Activated T-cell treated with anti-CD3 and anti-CD28 coated beads, Interleukin-2, amount 50 U/mL, for 4 hours (primary cell): ENCODE data around the gene TESMIN. TPM values are rescaled to one million over a fixed set of nuclear protein-coding genes. Genes with fewer than 3 reads are reported as not detected.

ENCODE experiments used
- ATAC-seq, 2 donors: fragments of 200-7000 bp; cut with Tn5 transposase; one replicate each; pipeline ENCODE4 v1.10.0; 2021
- DNase-seq: peaks from one replicate; pipeline ENCODE4 v3.0.0-alpha.2; 2020
- H3K27me3 Mint-ChIP-seq: one replicate; pipeline ENCODE4 v1.8.0; 2021; ENCODE audit warnings: low read depth, mixed read lengths
- H3K36me3 Mint-ChIP-seq: one replicate; pipeline ENCODE4 v1.8.0; 2022; ENCODE audit warnings: mixed read lengths; ENCODE audit not compliant: insufficient read depth
- H3K4me1 Mint-ChIP-seq: one replicate; pipeline ENCODE4 v1.8.0; 2021; ENCODE audit warnings: low read depth, mixed read lengths
- H3K4me3 Mint-ChIP-seq: one replicate; pipeline ENCODE4 v1.8.0; 2021; ENCODE audit warnings: mild to moderate bottlenecking, moderate library complexity, mixed read lengths
- H3K9me3 Mint-ChIP-seq: one replicate; pipeline ENCODE4 v1.8.0; 2021; ENCODE audit warnings: mixed read lengths
- total RNA-seq, 3 donors: library from RNA; stranded (reverse); gene quantifications; one replicate each; pipeline ENCODE4 v1.2.1, GENCODE V29; 2021

TESMIN gene
- total RNA-seq, 3 donors from 2014 or later, result 0.55 to 0.94 (median 0.65) TPM

GRCh38 chr11:68770781-68771180 is 19.5 kb upstream of the TESMIN start:
- Mint-ChIP-seq H3K9me3 (no peaks in the 10 kb centered on the region), H3K27me3 (no peaks in the 10 kb centered on the region), H3K36me3 (peaks cover 28% of the 10 kb centered on the region), H3K4me3 (no peak overlapping the region), H3K4me1 (no peaks in the 10 kb centered on the region)
- no peak for DNase-seq
- no peak for ATAC-seq

- DNase-seq (no peak), ATAC-seq (no peak)
- Mint-ChIP-seq H3K36me3 (peaks cover 19% of the 10 kb centered on the region), H3K9me3 (no peaks in the 10 kb centered on the region), H3K4me1 (no peaks in the 10 kb centered on the region), H3K27me3 (no peaks in the 10 kb centered on the region), H3K4me3 (no peak overlapping the region)
Measured at GRCh38 chr11:68767672-68768071, 16.4 kb upstream of the TESMIN start.

- DNase-seq, result no peak
- no peak overlapping the region for H3K4me3 Mint-ChIP-seq
- H3K36me3 Mint-ChIP-seq, result peaks cover 25% of the 10 kb centered on the region
Measured at GRCh38 chr11:68766786-68767185, 15.5 kb upstream of the TESMIN start.

DNA sequence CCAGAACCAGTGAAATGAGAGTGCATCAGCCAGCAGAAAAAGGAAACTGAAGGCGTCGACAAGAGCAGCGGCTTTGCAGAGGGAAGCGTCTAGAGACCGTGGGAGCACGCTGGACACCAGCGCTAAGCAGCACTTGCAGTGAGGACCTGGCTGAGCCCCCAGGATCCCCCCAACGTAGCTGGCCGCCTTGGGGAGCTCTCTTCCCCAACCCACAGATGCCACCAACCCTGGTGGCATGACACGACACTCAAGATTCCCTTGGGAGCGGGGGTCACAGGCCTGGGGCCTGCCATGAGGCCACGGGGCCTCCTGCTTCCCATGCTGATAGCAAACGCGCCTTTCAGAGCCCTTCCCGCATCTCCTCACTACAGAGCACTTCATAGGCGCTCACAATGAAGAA is 13.4 kb upstream of the TESMIN start:
- H3K4me3 Mint-ChIP-seq, result no peak overlapping the region
- H3K36me3 Mint-ChIP-seq, result peaks cover 24% of the 10 kb centered on the region
- DNase-seq (no peak), ATAC-seq (no peak)
- H3K27me3 Mint-ChIP-seq, result no peaks in the 10 kb centered on the region
- no peaks in the 10 kb centered on the region for H3K9me3 Mint-ChIP-seq
- H3K4me1 Mint-ChIP-seq, result no peaks in the 10 kb centered on the region

More at GRCh38 chr11:68766786-68767185, 15.5 kb upstream of the TESMIN start:
- ATAC-seq, result no peak
- no peaks in the 10 kb centered on the region for H3K4me1 Mint-ChIP-seq
- no peaks in the 10 kb centered on the region for H3K27me3 Mint-ChIP-seq
- no peaks in the 10 kb centered on the region for H3K9me3 Mint-ChIP-seq

DNA sequence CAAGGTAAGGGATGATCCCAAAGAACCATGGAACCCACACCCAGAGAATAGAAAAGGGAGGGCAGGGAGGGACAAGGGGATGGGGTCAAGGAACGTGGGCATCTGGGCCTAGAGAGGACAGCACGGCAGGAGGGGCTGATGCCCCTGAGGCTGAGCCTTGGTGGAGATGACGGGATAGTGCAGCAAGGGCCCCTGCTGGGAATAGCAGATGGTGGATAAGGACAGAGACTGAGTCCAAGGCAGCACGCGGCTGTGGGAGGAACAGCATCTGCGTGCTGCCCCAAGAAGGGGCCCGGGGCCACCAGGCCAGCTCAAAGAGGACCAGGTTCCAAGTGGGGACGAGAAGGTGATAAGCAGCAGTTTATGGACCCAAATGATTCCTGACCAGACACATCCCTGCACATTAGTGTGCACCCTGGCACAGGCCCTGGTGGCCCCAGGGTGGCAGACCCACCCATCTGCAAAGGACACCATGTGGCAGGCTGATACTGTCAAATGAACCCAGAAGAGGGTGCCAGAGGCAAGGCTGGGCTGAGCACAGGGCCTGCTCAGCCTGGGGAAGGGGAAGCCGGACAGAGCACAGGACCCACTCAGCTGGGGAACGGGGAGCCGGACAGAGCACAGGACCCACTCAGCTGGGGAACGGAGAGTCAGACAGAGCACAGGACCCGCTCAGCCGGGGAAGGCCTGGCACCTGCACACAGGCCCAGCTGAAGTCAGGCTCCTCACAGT is 12.8 kb upstream of the TESMIN start:
- Mint-ChIP-seq H3K36me3 (peaks cover 28% of the 10 kb centered on the region), H3K4me3 (no peak overlapping the region), H3K27me3 (no peaks in the 10 kb centered on the region), H3K9me3 (no peaks in the 10 kb centered on the region), H3K4me1 (no peaks in the 10 kb centered on the region)
- ATAC-seq, result peak in 1 of 2 donors; percentile 14
- no peak for DNase-seq

- ATAC-seq, result no peak
Measured at GRCh38 chr11:68763181-68763721, 11.9 kb upstream of the TESMIN start.

GRCh38 chr11:68762481-68762880 is 11.2 kb upstream of the TESMIN start:
- Mint-ChIP-seq H3K4me3 (no peak overlapping the region), H3K4me1 (no peaks in the 10 kb centered on the region), H3K27me3 (no peaks in the 10 kb centered on the region), H3K36me3 (peaks cover 23% of the 10 kb centered on the region), H3K9me3 (no peaks in the 10 kb centered on the region)
- DNase-seq (no peak), ATAC-seq (no peak)

More at GRCh38 chr11:68763181-68763721, 11.9 kb upstream of the TESMIN start:
- no peaks in the 10 kb centered on the region for H3K27me3 Mint-ChIP-seq
- no peak for DNase-seq
- peaks cover 23% of the 10 kb centered on the region for H3K36me3 Mint-ChIP-seq
- H3K9me3 Mint-ChIP-seq, result no peaks in the 10 kb centered on the region
- H3K4me1 Mint-ChIP-seq, result no peaks in the 10 kb centered on the region
- H3K4me3 Mint-ChIP-seq, result no peak overlapping the region

DNA sequence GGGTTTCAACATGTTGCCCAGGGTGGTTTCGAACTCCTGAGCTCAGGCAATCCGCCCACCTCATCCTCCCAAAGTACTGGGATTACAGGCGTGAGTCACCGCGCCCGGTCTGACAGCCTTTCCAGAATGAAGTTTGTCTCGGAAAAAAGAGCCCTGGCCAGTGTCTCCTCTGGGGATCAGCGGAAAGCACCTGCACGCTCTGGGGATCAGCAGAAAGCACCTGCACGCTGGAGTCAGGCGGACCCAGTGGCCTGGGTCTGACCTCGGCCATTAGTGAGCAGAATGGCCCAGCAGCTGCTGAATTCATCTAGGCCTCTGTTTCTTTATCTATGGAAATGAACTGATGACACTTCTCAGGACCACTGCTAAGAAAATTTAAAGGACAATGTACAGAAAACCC is 10.5 kb upstream of the TESMIN start:
- Mint-ChIP-seq H3K4me1 (no peaks in the 10 kb centered on the region), H3K36me3 (peaks cover 27% of the 10 kb centered on the region), H3K9me3 (no peaks in the 10 kb centered on the region), H3K4me3 (no peak overlapping the region), H3K27me3 (no peaks in the 10 kb centered on the region)
- DNase-seq (no peak), ATAC-seq (no peak)

DNA sequence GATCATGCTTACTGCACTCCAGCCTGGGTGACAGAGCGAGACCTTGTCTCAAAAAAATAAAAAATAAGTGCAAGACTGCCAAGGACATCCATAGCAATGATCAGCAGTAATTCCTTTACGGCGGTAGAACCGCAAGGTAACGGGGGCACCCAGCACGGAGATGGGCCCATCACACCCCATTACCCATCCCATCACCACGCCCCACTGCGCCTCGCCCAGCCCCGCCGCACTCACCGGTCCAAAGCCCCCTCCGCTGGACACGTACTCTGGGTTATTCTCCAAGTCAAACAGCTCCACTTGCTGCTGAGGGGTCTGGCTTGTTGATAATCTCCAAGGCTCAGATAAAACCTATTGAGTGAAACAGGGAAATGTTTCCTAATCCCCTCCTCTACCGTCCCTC is 8.7 kb upstream of the TESMIN start:
- Mint-ChIP-seq H3K4me3 (no peak overlapping the region), H3K4me1 (no peaks in the 10 kb centered on the region), H3K27me3 (no peaks in the 10 kb centered on the region), H3K36me3 (peaks cover 29% of the 10 kb centered on the region), H3K9me3 (no peaks in the 10 kb centered on the region)
- DNase-seq, result no peak
- no peak for ATAC-seq

DNA sequence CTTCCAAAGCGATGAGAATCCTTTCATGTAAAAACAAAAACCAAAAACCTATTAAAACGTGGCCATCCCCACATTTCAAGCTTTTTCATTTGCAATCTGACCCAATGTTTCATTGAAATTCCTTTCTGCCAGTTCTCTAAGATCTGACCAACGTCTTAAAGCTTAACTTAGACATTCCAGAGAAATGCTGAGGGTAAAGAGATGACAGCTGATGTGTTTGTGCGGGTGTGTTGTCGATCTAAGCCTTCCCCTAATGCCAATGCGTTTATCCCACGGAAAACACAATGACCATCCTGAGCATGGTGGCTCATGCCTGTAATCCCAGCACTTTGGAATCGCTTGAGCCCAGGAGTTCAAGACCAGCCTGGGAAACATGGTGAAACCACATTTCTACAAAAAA is 6.4 kb upstream of the TESMIN start:
- Mint-ChIP-seq H3K27me3 (no peaks in the 10 kb centered on the region), H3K9me3 (no peaks in the 10 kb centered on the region), H3K4me1 (no peaks in the 10 kb centered on the region), H3K4me3 (no peak overlapping the region), H3K36me3 (peaks cover 26% of the 10 kb centered on the region)
- ATAC-seq, result no peak
- no peak for DNase-seq

GRCh38 chr11:68756171-68756766 is 4.9 kb upstream of the TESMIN start:
- Mint-ChIP-seq H3K4me1 (peaks cover 9% of the 10 kb centered on the region), H3K4me3 (no peak overlapping the region), H3K27me3 (no peaks in the 10 kb centered on the region), H3K36me3 (peaks cover 17% of the 10 kb centered on the region), H3K9me3 (no peaks in the 10 kb centered on the region)
- no peak for ATAC-seq
- DNase-seq, result no peak

GRCh38 chr11:68753300-68753699 is 2.0 kb upstream of the TESMIN start:
- ATAC-seq (no peak), DNase-seq (no peak)
- Mint-ChIP-seq H3K9me3 (no peaks in the 10 kb centered on the region), H3K4me1 (peaks cover 13% of the 10 kb centered on the region), H3K4me3 (no peak overlapping the region), H3K36me3 (peaks cover 11% of the 10 kb centered on the region), H3K27me3 (no peaks in the 10 kb centered on the region)

DNA sequence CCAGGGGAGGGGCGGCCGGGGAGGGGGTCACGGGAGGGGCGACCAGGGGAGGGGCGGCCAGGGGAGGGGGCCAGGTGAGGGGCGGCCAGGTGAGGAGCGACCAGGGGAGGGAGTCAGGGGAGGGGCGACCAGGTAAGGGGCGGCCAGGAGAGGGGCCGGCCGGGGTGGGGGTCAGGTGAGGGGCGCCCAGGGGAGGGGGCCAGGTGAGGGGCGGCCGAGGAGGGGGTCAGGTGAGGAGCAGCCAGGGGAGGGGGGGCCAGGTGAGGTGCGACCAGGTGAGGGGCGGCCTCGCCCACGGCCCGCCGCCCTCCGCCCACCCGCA is 355 bp downstream of the TESMIN start:
- no peak for ATAC-seq
- H3K4me1 Mint-ChIP-seq, result peaks cover 13% of the 10 kb centered on the region
- no peaks in the 10 kb centered on the region for H3K27me3 Mint-ChIP-seq
- DNase-seq, result no peak
- no peak overlapping the region for H3K4me3 Mint-ChIP-seq
- no peaks in the 10 kb centered on the region for H3K36me3 Mint-ChIP-seq
- no peaks in the 10 kb centered on the region for H3K9me3 Mint-ChIP-seq

DNA sequence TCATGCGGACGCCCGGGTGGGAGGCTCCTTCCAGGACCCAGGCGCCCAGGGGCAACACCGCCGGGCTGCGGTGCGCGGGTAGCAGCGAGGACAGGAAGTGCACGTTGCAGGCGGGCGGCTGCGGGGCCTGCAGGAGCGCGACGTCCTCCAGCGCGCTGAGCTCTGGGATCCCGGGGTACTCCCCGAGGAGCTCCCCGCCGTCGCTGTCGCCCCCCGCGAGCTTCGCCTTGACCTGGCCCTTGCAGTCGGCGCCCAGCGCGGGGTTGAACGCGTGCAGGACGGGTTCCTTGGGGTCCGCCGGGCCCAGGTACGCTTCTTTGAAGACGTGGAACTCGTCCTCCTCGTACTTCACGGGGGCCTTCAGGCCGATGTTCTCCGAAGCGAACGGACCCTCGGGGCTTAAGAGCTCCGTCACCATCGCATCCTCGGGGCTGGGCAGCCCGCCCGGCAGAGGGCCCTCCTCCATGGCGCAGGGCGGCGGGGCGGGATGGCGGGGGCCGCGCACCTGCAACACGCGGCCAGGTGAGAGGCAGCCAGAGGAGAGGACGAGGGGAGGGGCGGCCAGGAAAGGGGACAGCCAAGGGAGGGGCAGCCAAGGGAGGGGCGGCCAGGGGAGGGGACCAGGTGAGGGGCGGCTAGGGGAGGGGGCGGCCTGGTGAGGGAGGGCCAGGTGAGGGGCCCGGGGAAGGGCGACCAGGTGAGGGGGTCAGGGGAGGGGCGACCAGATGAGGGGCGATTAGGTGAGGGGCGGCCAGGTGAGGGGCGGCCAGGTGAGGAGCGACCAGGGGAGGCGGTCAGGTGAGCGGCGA is 921 bp downstream of the TESMIN start:
- DNase-seq, result no peak
- H3K27me3 Mint-ChIP-seq, result no peaks in the 10 kb centered on the region
- H3K9me3 Mint-ChIP-seq, result no peaks in the 10 kb centered on the region
- H3K4me3 Mint-ChIP-seq, result peak overlapping the region; percentile 59
- H3K36me3 Mint-ChIP-seq, result no peaks in the 10 kb centered on the region
- no peak for ATAC-seq
- H3K4me1 Mint-ChIP-seq, result peaks cover 13% of the 10 kb centered on the region
